IPS-18a (cell line): ENCODE data around the gene NR2F1-AS1.

Experiments used
- H3K27ac ChIP-seq: one replicate; pipeline ENCODE4 v1.5.1; 2013; ENCODE audit warnings: low read length
- H3K27me3 ChIP-seq: one replicate; pipeline ENCODE4 v1.6.1; 2013; ENCODE audit warnings: mild to moderate bottlenecking, low read length; ENCODE audit not compliant: control insufficient read depth, insufficient read depth
- H3K36me3 ChIP-seq: one replicate; pipeline ENCODE4 v1.6.1; 2013; ENCODE audit warnings: low read depth, low read length; ENCODE audit not compliant: control insufficient read depth
- H3K4me1 ChIP-seq: one replicate; pipeline ENCODE4 v1.6.1; 2013; ENCODE audit warnings: low read depth, low read length; ENCODE audit not compliant: control insufficient read depth
- H3K4me3 ChIP-seq: one replicate; pipeline ENCODE4 v1.5.1; 2013; ENCODE audit warnings: low read length
- H3K9ac ChIP-seq: one replicate; pipeline ENCODE4 v1.6.1; 2013; ENCODE audit warnings: mild to moderate bottlenecking, low read length, moderate library complexity
- H3K9me3 ChIP-seq: one replicate; pipeline ENCODE4 v1.6.1; 2013; ENCODE audit warnings: low read depth, low read length; ENCODE audit not compliant: control insufficient read depth

The NR2F1-AS1 gene

GRCh38 chr5:93593476-93594131, 12.6 kb upstream of the NR2F1-AS1 start:
- Histone ChIP-seq H3K9me3 (no peaks in the 10 kb centered on the region), H3K27me3 (peaks cover 100% of the 10 kb centered on the region), H3K4me1 (peaks cover 19% of the 10 kb centered on the region), H3K4me3 (no peak overlapping the region), H3K36me3 (no peaks in the 10 kb centered on the region), H3K27ac (no peak overlapping the region), H3K9ac (no peak overlapping the region)

GRCh38 chr5:93592883-93593282, 11.9 kb upstream of the NR2F1-AS1 start:
- no peaks in the 10 kb centered on the region for H3K36me3 ChIP-seq
- no peak overlapping the region for H3K27ac ChIP-seq
- peaks cover 100% of the 10 kb centered on the region for H3K27me3 ChIP-seq
- peaks cover 19% of the 10 kb centered on the region for H3K4me1 ChIP-seq
- H3K9ac ChIP-seq: no peak overlapping the region
- H3K4me3 ChIP-seq: no peak overlapping the region
- H3K9me3 ChIP-seq: no peaks in the 10 kb centered on the region

GRCh38 chr5:93591323-93591945, 10.4 kb upstream of the NR2F1-AS1 start:
- peaks cover 100% of the 10 kb centered on the region for H3K27me3 ChIP-seq
- H3K9me3 ChIP-seq: no peaks in the 10 kb centered on the region
- H3K36me3 ChIP-seq: no peaks in the 10 kb centered on the region
- no peak overlapping the region for H3K4me3 ChIP-seq
- no peak overlapping the region for H3K9ac ChIP-seq
- no peak overlapping the region for H3K27ac ChIP-seq
- H3K4me1 ChIP-seq: peaks cover 13% of the 10 kb centered on the region

GRCh38 chr5:93590493-93590892, 9.5 kb upstream of the NR2F1-AS1 start:
- no peaks in the 10 kb centered on the region for H3K9me3 ChIP-seq
- no peaks in the 10 kb centered on the region for H3K36me3 ChIP-seq
- H3K27me3 ChIP-seq: peaks cover 100% of the 10 kb centered on the region
- no peak overlapping the region for H3K4me3 ChIP-seq
- no peak overlapping the region for H3K27ac ChIP-seq
- H3K9ac ChIP-seq: no peak overlapping the region
- H3K4me1 ChIP-seq: peaks cover 4% of the 10 kb centered on the region

- no peak overlapping the region for H3K4me3 ChIP-seq
- H3K27me3 ChIP-seq: peaks cover 99% of the 10 kb centered on the region
- H3K9ac ChIP-seq: no peak overlapping the region
- no peaks in the 10 kb centered on the region for H3K9me3 ChIP-seq
- H3K36me3 ChIP-seq: no peaks in the 10 kb centered on the region
- no peak overlapping the region for H3K27ac ChIP-seq
- H3K4me1 ChIP-seq: no peaks in the 10 kb centered on the region
Observed at GRCh38 chr5:93589829-93590215, 8.8 kb upstream of the NR2F1-AS1 start.

GRCh38 chr5:93589152-93589828, 8.3 kb upstream of the NR2F1-AS1 start:
- Histone ChIP-seq H3K9me3 (no peaks in the 10 kb centered on the region), H3K27me3 (peaks cover 94% of the 10 kb centered on the region), H3K36me3 (no peaks in the 10 kb centered on the region), H3K27ac (no peak overlapping the region), H3K9ac (no peak overlapping the region), H3K4me1 (no peaks in the 10 kb centered on the region), H3K4me3 (peak overlapping the region; percentile 19)

- Histone ChIP-seq H3K9me3 (no peaks in the 10 kb centered on the region), H3K9ac (no peak overlapping the region), H3K27me3 (peaks cover 90% of the 10 kb centered on the region), H3K4me3 (peak overlapping the region; percentile 35), H3K27ac (no peak overlapping the region), H3K36me3 (no peaks in the 10 kb centered on the region), H3K4me1 (no peaks in the 10 kb centered on the region)
Observed at GRCh38 chr5:93588352-93589151, 7.5 kb upstream of the NR2F1-AS1 start.

GRCh38 chr5:93587597-93588351, 6.8 kb upstream of the NR2F1-AS1 start:
- Histone ChIP-seq H3K27ac (no peak overlapping the region), H3K36me3 (no peaks in the 10 kb centered on the region), H3K9me3 (no peaks in the 10 kb centered on the region), H3K4me3 (peak overlapping the region; percentile 35), H3K9ac (no peak overlapping the region), H3K4me1 (no peaks in the 10 kb centered on the region), H3K27me3 (peaks cover 90% of the 10 kb centered on the region)

GRCh38 chr5:93586736-93587596, 5.9 kb upstream of the NR2F1-AS1 start:
- Histone ChIP-seq H3K27me3 (peaks cover 90% of the 10 kb centered on the region), H3K4me1 (no peaks in the 10 kb centered on the region), H3K9me3 (no peaks in the 10 kb centered on the region), H3K9ac (peak overlapping the region; percentile 4), H3K27ac (no peak overlapping the region), H3K36me3 (no peaks in the 10 kb centered on the region), H3K4me3 (peak overlapping the region; percentile 35)

- Histone ChIP-seq H3K4me1 (peaks cover 3% of the 10 kb centered on the region), H3K9me3 (no peaks in the 10 kb centered on the region), H3K4me3 (peak overlapping the region; percentile 42), H3K27me3 (peaks cover 90% of the 10 kb centered on the region), H3K27ac (no peak overlapping the region), H3K9ac (peak overlapping the region; percentile 4), H3K36me3 (no peaks in the 10 kb centered on the region)
Observed at GRCh38 chr5:93585767-93586385, 4.9 kb upstream of the NR2F1-AS1 start.
